RWPE1 (cell line): ENCODE data around the gene ERCC3.
"Not testable (repeated sequence)": the region's sequence is repeated elsewhere in the genome, so short reads cannot be mapped to it uniquely, and the experiment has no call there.

Source experiments
- CTCF ChIA-PET: fragments of 350-600 bp; sonication (Branson Sonifier 250); formaldehyde crosslinking; extraction: SDS; loops from one replicate; lab custom pipeline; 2021; lab: Yijun Ruan, JAX
- POLR2A ChIA-PET: fragments of 400-600 bp; formaldehyde crosslinking; extraction: SDS; loops from one replicate; lab custom pipeline; 2020; ENCODE audit warnings: antibody characterized with exemption; ENCODE audit not compliant: low non-redundant PET; lab: Yijun Ruan, JAX
- DNase-seq: peaks from one replicate; pipeline ENCODE4 v3.0.0; 2012; ENCODE audit warnings: low spot score
- H3K27ac ChIP-seq: fragments of 450-650 bp; 2 replicates; pipeline ENCODE4 v1.5.1; 2017
- CTCF ChIP-seq: fragments of 450-650 bp; conservative IDR thresholded peaks from 2 replicates; pipeline ENCODE4 v1.5.1; 2017; ENCODE audit warnings: low read depth, mild to moderate bottlenecking

ERCC3 gene

GRCh38 chr2:127256381-127256780 lies 37.6 kb downstream of the ERCC3 start:
- no peak for TF ChIP-seq CTCF
- CTCF ChIA-PET, result interaction anchor here (0.6 kb wide), 1 partner anchor 150 kb away, joined by 4 read pairs; the partner anchor contains the start of gene BIN1
- POLR2A ChIA-PET, result no interaction called here
- DNase-seq, result no peak
- no peak overlapping the region for H3K27ac ChIP-seq

- ChIA-PET CTCF (no interaction called here), POLR2A (no interaction called here)
- no peak overlapping the region for H3K27ac ChIP-seq
These were observed 38.2 kb downstream of the ERCC3 start for GRCh38 chr2:127255721-127256120.

DNA sequence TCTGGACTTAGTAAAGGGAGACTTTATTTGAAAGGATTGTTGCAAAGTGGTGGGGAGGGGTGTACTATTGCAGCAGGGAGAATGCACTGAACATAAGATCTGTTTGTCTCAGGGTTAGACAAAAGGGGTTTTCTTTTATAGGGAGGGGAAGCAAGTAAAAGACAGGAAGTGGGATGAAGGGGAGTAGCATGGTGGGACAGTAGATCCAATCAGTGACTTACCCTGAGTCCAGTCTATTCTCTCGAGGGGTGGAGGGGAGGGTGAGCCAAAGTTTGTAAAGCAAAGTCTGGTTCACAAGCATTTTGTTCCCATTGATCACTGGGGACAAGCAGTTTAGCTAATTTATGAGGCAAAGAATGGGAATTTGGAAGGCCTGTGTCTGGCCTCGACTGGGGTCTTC lies 38.8 kb downstream of the ERCC3 start:
- CTCF ChIA-PET, result no interaction called here
- no peak for TF ChIP-seq CTCF

More at GRCh38 chr2:127255721-127256120, 38.2 kb downstream of the ERCC3 start:
- DNase-seq, result no peak
- no peak for TF ChIP-seq CTCF

GRCh38 chr2:127254386-127254981 lies 39.5 kb downstream of the ERCC3 start:
- no peak overlapping the region for H3K27ac ChIP-seq
- DNase-seq, result peak; percentile 37
- TF ChIP-seq CTCF, result no peak
- ChIA-PET CTCF (no interaction called here), POLR2A (no interaction called here)

More for the DNA sequence above, 38.8 kb downstream of the ERCC3 start:
- POLR2A ChIA-PET, result no interaction called here
- DNase-seq, result no peak
- H3K27ac ChIP-seq, result no peak overlapping the region

DNA sequence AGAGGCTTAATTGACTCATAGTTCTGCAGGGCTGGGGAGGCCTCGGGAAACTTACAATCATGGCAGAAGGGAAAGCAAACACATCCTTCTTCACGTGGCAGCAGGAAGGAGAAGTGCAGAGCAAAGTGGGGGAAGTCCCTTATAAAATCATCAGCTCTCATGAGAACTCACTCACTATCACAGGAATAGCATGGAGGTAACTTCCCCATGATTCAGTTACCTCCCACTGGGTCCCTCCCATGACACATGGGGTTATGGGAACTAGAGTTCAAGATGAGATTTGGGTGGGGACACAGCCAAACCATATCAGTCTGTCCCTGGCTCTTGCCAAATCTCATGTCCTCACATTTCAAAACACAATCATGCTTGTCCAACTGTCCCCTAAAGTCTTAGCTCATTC lies 52.8 kb downstream of the ERCC3 start:
- DNase-seq, POLR2A ChIA-PET, CTCF ChIA-PET, H3K27ac ChIP-seq: not testable (repeated sequence)

DNA sequence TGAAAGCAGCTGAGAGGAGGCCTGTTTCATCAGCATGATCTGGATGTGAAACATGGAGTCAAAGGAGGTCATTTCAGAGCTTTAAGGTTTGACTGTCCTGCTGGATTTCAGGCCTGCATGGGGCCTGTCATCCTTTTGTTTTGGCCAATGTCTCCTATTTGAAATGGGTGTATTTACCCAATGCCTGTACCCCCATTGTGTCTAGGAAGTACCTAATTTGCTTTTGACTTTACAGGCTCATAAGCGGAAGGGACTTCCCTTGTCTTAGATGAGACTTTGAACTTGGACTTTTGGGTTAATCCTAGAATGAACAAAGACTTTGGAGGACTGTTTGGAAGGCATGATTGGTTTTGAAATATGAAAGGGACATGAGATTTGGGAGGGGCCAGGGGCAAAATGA lies 54.5 kb downstream of the ERCC3 start:
- TF ChIP-seq CTCF, result no peak
- H3K27ac ChIP-seq, result no peak overlapping the region
- ChIA-PET CTCF (no interaction called here), POLR2A (no interaction called here)
- DNase-seq, result no peak

DNA sequence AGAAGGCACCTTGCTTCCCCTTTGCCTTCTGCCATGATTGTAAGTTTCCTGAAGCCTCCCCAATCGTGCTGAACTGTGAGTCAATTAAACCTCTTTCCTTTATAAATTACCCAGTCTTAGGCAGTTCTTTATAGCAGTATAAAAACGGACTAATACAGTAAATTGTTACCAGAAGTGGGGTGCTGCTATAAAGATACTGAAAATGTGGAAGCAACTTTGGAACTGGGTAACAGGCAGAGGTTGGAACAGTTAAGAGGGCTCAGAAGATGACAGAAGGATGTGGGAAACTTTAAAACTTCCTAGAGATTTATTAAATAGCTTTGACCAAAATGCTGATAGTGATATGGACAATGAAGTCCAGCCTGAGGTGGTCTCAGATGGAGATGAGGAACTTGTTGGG lies 56.2 kb downstream of the ERCC3 start:
- DNase-seq, H3K27ac ChIP-seq, CTCF ChIA-PET, POLR2A ChIA-PET: not testable (repeated sequence)
